GM04504 (cell line): ENCODE results near the gene OOSP2.
"Not testable (repeated sequence)": the region's sequence is repeated elsewhere in the genome, so short reads cannot be mapped to it uniquely, and the experiment has no call there.

ENCODE experiments used
- DNase-seq: peaks from one replicate; pipeline ENCODE4 v3.0.0-alpha.2; 2012; ENCODE audit warnings: low read depth

OOSP2 gene, protein sequence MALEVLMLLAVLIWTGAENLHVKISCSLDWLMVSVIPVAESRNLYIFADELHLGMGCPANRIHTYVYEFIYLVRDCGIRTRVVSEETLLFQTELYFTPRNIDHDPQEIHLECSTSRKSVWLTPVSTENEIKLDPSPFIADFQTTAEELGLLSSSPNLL

DNA sequence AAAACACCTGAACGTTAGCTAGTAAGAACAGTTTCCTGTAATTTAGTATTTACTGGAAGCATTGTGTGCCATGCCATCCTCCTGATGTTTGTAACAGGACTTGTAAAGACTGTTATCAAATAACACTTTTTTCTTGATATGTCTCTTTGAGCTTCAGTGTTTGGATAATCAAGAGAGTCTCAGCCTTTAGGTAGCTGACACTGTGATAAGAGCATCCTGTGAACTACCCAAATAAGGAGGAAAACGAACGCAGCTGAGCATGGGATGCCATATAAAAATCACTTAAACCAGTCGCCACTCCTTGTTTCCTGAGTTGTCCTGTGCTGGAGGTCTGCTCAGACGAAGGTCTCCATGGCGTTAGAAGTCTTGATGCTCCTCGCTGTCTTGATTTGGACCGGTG lies at the start of gene OOSP2:
Gene OOSP2, plus strand, starts transcription at position 301 of the 400 bp plus-strand sequence. Its CDS starts 51 bp downstream, at position 352.
- DNase-seq, result no peak

DNA sequence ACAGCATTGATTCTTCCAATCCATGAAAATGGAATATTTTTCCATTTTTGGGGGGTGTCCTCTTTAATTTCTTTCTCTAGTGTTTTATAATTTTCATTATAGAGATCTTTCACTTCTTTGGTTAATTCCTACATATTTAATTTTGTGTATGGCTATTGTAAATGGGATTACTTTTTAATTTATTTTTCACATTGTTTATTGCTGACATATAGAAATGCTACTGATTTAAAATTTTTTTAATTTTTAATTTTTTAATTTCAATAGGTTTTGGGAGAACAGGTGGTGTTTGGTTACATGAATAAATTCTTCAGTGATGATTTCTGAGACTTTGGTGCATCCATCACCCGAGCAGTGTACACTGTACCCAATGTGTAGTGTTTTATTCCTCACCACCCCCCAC lies 49.8 kb upstream of the OOSP2 start:
- no peak for DNase-seq

DNA sequence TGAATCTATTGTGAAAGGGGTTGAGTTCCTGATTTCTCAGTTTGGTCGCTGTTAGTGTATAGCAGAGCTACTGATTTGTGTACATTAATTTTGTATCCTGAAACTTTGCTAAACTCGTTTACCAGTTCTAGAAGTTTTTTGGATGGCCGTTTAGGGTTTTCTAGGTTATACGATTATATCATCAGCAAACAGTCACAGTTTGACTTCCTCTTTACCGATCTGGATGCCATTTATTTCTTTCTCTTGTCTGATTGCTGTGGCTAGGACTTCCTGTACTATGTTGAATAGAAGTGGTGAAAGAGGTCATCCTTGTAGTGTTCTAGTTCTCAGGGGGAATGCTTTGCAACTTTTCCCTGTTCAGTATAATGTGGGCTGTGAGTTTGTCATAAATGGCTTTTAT lies 47.8 kb upstream of the OOSP2 start:
- DNase-seq, result no peak

DNA sequence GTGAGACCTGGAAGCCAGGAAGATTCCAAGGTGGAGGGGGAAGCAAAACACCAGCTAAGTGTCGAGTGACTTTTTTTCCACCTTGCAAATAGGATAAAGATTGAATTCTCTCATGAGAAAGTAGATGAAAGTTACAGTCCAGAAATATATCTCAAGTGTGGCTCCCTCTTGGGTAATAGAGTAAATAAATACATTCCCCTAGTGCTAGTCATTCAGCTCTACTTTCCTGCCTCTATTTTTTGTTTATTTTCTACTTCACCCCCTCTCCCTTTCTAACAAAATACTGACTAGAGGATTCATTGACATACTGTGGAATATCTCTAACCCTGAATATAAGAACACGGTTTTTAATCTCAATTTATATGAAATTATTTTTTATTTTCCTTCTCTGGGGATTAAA lies 42.4 kb upstream of the OOSP2 start:
- DNase-seq, result no peak

DNA sequence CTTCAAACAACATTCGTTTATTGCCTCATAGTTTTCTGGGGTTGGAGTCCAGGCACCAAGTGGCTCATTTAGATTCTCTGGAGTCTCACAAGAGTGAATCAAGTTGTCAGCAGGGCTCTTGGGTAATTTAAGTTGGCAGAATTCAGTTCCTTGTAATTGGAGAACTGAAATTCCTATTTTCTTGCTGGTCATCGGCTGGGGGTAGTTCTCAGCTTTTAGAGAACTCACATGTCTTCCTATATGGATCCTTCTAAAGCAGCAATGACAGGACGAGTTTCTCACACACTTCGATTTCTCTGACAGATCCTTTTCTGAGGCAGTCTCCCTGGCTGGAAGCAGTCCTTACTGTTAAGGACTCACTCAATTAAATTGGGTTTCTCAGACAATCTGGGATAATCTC lies 40.5 kb upstream of the OOSP2 start:
- no peak for DNase-seq

DNA sequence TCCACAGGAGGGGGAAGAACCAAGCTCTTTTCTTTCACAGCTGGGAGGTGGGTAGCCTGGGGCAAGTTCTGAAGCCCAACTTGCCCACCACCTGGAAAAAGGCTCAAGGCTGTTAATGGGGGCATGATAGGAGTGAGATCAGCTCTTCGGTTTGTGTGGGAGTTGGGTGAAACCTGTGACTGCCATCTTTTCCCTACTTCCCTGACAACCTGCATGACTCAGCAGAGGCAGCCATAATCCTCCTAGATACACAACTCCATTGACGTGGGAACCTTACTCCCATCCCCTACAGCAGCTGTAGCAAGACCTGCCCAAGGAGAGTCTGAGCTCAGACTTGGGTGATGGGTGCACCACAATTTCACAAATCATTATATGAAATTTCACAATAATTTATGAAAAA lies 36.5 kb upstream of the OOSP2 start:
- DNase-seq, result no peak

DNA sequence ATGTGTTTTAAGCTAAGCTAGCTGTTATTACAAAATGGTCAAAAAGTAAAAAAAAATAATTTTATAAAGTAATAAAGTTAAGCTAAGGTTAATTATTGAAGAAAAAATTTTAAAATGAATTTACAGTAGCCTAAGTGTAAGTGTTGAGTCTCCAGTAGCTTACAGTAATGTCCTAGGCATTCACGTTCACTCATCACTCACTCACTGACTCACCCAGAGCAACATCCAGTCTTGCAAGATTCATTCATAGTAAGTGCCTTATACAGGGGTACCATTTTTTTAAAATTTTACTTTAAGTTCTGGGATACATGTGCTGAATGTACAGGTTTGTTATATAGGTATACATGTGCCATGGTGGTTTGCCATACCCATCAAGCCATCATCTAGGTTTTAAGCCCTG lies 34.8 kb upstream of the OOSP2 start:
- no peak for DNase-seq

DNA sequence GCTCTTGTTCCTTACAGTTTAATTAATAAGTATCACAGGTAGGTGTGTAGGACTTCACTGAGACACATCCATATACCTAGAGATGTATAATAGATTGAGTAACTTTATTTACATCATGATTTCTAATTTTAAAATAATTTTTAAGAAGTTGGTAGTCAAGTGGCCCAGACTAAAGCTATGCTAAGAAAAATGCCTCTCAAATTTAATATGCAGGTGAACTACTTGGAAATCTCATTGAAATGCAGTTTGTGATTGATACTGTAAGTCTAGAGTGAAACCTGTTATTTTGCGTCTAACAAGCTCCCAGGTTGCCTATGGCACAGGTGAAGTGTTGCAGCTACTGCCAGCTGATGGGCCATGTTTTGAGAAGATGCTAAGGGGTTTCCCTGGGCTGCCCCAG lies 23.3 kb upstream of the OOSP2 start, which contains the start of gene OOSP4B:
Gene OOSP4B, plus strand, starts transcription at position 301 of the 400 bp plus-strand sequence.
- no peak for DNase-seq

DNA sequence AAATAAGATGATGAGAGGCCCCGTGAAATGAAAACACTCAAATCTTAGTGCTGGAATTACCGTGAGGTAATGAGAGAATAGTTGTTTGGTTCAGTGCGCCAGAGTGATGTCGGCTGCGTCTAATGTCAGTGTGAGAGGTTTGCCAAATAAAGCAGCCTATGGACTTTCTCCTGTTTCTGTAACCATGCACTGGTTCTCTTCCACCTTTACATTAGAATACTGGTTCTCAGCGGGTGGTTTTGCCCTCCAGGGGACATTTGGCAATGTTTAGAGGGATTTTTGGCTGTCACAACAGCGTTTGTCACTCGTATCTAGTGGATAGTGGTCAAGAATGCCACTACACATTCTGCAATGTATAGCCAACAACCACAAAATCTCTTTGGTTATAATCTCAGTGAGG lies 22.2 kb upstream of the OOSP2 start:
- DNase-seq, result no peak

DNA sequence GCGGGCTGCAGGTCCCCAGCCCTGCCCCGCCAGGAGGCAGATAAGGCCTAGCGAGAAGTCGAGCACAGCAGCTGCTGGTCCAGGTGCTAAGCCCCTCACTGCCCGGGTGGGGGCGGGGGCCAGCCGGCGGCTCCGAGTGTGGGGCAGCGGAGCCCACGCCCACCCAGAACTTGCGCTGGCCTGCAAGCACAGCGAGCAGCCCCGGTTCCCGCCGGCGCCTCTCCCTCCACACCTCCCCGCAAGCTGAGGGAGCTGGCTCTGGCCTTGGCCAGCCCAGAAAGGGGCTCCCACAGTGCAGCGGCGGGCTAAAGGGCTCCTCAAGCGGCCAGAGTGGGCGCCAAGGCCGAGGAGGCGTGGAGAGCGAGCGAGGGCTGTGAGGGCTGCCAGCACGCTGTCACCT lies 19.8 kb upstream of the OOSP2 start:
- DNase-seq, result not testable (repeated sequence)

DNA sequence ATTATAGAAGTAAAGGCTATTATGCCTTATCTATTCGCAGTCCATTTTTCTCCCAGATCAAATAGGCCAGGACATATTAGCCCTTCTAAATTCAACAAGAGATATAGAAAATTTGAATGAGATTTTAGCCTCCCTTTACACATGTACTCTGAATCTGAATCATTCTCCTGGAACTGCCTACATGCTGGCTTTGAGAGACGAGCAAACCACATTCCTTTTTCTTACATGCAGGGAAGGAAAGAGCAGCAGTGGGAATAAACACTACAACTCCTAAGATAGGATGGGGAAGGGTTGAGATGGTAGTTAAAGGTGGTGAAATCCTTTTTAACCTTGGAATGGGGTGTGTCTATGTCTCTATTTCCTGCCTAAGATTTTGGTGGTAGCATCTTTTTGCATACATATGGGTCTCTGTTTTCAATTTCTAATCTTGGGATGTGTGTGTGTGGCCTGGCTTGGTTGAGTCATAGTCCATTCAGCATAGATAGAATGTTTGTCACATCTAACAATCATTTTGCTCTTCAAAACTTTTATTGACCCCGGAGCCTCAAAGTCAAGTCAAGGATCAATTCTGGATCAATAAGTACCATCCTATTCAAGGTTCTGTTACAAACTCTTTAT lies 11.1 kb upstream of the OOSP2 start:
- DNase-seq, result no peak

DNA sequence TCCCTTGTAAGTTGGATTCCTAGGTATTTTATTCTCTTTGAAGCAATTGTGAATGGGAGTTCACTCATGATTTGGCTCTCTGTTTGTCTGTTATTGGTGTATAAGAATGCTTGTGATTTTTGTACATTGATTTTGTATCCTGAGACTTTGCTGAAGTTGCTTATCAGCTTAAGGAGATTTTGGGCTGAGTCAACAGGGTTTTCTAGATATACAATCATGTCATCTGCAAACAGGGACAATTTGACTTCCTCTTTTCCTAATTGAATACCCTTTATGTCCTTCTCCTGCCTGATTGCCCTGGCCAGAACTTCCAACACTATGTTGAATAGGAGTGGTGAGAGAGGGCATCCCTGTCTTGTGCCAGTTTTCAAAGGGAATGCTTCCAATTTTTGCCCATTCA lies 10.2 kb downstream of the OOSP2 start:
- not testable (repeated sequence) for DNase-seq

DNA sequence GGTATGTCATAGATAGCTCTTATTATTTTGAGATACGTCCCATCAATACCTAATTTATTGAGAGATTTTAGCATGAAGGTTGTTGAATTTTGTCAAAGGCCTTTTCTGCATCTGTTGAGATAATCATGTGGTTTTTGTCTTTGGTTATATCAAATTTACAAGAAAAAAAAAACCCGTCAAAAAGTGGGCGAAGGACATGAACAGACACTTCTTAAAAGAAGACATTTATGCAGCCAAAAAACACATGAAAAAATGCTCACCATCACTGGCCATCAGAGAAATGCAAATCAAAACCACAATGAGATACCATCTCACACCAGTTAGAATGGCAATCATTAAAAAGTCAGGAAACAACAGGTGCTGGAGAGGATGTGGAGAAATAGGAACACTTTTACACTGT lies 10.6 kb downstream of the OOSP2 start:
- DNase-seq, result not testable (repeated sequence)

DNA sequence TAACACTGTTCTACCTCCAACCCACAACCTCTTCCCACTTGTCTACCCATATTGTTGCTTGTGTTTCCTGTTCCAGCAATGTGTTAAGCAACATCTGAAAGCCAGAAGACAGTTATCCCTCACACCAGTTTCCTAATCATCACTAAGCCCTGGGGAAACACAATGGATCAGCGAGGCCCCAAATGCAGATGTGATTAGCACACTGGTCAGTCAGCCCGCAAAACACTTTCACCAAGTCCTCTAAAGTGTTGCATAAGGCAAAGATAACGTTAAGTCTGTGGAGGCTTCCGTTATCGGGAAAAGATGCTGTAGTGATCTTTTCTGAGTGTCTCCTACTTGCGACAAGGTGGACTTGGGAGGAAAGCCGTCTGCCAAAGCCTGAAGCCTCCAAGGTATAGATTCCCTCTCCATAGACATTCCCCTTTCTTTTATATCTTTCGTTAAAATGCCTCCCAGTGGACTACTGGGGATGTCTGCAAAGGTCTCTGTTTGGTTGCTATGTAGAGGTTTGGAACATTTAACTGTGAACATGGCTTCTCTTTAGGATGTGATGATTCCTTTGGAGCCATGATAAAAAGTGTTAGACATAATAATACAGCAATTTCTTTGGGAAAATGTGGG lies 16.2 kb downstream of the OOSP2 start, which contains the start of gene MS4A3:
Gene MS4A3, plus strand, starts transcription at position 317 of the 621 bp plus-strand sequence. CDS start 4,496 bp downstream, outside the sequence.
- no peak for DNase-seq

DNA sequence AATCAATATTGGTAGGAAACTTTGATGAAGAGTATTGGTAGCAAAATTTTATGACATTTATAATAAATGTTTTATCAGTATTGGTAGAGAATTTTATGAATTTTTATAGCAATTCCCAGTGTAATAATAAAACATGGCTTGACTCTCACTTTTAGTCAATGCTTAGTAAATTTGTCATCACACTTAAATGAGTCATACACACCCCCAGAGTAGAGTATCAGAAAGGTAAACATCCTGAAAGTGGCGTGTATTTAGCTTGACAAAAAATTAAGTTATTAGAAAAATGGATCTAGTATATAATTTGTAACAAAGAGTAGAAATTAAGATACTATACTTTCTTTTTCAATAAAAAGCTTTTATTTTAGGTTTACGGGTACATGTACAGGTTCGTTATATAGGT lies 18.8 kb downstream of the OOSP2 start:
- DNase-seq, result no peak

DNA sequence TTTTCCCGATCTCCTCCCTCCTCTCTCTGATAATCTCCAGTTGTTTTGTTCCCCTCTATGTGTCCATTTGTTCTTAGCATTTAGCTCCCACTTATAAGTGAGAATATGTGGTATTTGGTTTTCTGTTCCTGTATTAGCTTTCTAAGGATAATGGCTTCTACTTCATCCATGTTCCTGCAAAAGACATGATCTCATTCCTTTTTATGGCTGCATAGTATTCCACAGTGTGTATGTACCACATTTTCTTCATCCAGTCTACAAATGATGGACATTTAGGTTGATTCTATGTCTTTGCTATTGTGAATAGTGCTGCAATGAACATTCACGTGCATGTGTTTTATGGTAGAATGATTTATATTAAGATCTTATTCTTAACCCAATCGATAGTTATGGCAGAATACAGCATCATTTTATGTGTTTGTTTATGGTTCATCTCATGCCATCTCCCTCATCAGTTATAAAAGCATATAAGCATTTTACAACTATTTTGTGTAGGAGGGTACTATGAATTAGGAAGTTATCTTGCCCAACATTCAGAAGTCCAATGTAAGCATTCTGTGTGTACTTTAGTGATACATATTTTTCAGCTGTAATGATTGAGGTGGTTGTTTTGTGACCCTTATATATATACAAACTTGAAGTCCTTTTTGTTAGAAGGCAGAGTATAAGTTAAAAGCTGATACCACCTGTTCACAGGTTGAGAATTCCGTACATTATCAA lies 19.5 kb downstream of the OOSP2 start:
- DNase-seq, result no peak

DNA sequence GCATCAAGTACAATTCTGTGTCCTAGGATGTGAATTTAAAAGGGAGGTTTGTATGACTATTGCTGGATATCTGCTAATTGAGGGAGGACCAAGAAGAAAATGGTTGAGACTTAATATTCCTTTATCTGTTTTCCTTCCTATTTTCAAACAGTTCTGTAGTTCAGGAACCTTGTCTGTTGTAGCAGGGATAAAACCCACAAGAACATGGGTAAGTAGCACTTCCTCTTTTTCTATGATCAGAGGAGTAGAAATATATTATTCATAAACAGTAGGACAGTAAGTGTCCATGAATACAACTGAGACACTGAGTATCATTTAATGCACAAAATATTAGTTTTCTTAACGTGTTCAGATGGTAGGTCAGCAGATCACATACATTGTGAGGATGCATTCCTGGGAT lies 23.9 kb downstream of the OOSP2 start:
- no peak for DNase-seq

DNA sequence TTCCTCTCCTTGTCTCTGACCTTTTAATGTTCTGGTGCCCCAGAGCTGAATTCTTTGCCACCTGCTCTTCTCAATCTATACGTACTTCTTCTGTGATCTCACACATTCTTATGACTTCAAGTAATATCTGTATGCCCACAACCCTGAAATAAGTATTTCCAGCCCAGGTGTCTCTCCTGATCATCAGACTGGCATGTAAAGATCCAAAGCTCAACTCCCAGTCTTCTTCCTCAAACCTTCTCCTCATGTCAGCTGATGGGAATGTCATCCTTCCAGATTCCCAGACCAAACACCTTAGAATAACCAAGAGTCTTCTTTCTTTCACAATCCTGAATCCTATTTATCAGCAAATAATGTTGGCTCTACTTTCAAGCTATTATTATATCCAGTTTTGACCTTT lies 25.6 kb downstream of the OOSP2 start:
- no peak for DNase-seq

DNA sequence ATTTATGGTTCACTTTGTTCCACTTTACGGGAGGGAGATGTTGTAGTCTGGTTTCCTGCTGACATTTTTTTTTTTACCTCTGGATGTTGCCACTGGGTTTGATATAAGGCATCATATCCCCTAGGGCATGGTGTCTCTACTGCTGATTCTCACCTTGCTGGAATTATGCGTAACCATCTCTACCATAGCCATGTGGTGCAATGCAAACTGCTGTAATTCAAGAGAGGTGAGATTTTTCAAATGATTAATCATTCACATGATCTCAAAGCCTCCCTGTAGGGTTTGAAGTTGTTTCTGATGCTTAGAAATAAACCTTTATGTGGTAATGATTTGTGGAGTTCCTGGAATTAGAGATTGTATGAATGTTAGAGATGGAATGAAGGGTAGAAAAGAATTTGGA lies 29.2 kb downstream of the OOSP2 start:
- no peak for DNase-seq

DNA sequence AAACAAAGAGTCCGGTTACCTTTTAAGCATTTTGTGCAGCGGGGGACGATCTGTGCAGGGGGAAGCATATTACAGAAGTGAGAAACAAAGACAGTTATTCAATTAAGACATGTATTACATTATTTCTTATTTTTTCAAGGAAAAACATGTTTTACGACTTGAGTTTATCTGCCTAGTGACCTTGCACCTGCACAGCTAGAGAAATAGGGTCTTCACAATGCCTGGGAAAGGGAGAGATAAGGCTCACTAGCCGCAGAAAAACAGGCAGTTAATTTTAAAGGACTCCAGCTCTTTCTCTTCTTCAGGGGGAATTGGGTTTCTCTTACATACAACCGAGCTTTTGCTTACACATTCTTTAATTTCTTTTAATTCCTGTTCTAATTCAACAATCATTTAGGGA lies 31.4 kb downstream of the OOSP2 start:
- DNase-seq, result not testable (repeated sequence)

DNA sequence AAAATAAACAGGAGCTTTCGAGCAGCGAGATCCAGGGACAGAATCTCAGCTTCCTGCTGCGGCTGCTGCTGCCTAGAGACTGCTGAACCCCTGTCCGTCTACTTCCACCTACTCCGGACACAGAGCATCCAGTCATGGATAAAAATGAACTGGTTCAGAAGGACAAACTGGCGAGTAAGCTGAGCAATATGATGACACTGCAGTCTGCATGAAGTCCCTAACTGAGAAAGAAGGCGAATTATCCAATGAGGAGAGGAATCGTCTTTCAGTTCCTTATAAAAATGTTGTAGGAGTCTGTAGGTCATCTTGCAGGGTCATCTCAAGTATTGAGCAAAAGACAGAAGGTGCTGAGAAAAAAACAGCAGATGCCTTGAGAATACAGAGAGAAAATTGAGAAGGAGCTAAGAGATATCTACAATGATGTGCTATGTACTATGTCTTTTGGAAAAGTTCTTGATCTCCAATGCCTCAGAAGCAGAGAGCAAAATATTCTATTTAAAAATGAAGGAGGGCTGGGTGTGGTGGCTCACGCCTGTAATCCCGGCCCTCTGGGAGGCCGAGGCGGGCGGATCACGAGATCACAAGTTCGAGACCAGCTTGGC lies 37.1 kb downstream of the OOSP2 start:
- no peak for DNase-seq

DNA sequence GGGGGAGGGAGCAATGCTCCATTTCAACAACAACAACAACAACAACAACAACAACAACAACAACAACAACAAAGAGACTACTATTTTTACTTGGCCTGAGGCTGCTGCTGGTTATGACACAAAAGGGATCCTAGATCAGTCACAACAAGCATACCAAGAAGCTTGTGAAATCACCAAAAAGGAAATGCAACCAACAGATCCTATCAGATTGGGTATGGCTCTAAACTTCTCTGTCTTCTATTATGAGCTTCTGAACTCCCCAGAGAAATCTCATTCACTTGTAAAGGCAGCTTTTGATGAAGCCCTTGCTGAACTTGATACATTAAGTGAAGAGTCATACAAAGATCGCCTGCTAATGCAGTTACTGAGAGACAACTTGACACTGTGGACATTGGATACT lies 37.8 kb downstream of the OOSP2 start:
- no peak for DNase-seq

DNA sequence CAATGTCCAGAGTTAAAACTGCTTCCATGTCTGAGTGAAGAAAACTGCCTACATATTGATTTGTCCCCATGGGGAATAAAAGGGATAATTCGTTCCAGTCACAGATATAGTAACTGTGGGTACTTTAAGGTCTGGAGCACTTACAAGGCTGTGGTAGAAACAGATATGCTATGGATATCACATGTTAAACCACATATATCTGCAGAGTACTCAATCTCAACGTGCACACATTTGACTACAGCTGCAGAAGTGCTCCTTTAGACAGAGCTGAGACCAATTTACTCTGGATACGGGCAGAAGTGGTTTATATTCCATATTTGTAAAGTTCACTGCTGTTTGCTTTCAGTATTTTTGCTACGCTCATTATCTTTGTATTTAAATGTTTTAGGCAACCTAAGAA lies 38.5 kb downstream of the OOSP2 start:
- DNase-seq, result no peak
